HG03432 (cell line): ENCODE results near the gene EGFL6.
"Not testable (repeated sequence)": the region's sequence is repeated elsewhere in the genome, so short reads cannot be mapped to it uniquely, and the experiment has no call there.

ENCODE experiments used
- ATAC-seq: cut with Tn5 transposase; IDR thresholded peaks from one replicate; pipeline ENCODE4 v1.9.1; 2021; ENCODE audit warnings: mild to moderate bottlenecking, moderate library complexity; ENCODE audit not compliant: unreplicated experiment

The EGFL6 gene

GRCh38 chrX:13590914-13591313 is 21.5 kb downstream of the EGFL6 start:
- ATAC-seq = no peak

- ATAC-seq = no peak
These were observed 28.5 kb downstream of the EGFL6 start for GRCh38 chrX:13597874-13598273.

GRCh38 chrX:13598877-13599276 is 29.5 kb downstream of the EGFL6 start:
- no peak for ATAC-seq

- ATAC-seq = no peak
These were observed 30.1 kb downstream of the EGFL6 start for GRCh38 chrX:13599491-13599890.

- ATAC-seq = no peak
These were observed 36.2 kb downstream of the EGFL6 start for GRCh38 chrX:13605611-13606010.

GRCh38 chrX:13607331-13607995 is 38.1 kb downstream of the EGFL6 start:
- no peak for ATAC-seq

GRCh38 chrX:13607996-13608365 is 38.6 kb downstream of the EGFL6 start:
- ATAC-seq = no peak

GRCh38 chrX:13614154-13614553 is 44.8 kb downstream of the EGFL6 start:
- ATAC-seq = no peak

GRCh38 chrX:13620207-13620606 is 50.8 kb downstream of the EGFL6 start:
- ATAC-seq = no peak

- ATAC-seq = no peak
These were observed 53.1 kb downstream of the EGFL6 start for GRCh38 chrX:13622401-13622964.

- ATAC-seq = no peak
These were observed 57.9 kb downstream of the EGFL6 start for GRCh38 chrX:13627306-13627705.

GRCh38 chrX:13637224-13637623 is 67.8 kb downstream of the EGFL6 start:
- not testable (repeated sequence) for ATAC-seq

GRCh38 chrX:13638021-13638420 is 68.6 kb downstream of the EGFL6 start:
- no peak for ATAC-seq

GRCh38 chrX:13638826-13639225 is 69.4 kb downstream of the EGFL6 start:
- no peak for ATAC-seq

- not testable (repeated sequence) for ATAC-seq
These were observed 72.3 kb downstream of the EGFL6 start for GRCh38 chrX:13641684-13642083.

- ATAC-seq = no peak
These were observed 76.2 kb downstream of the EGFL6 start for GRCh38 chrX:13645464-13646153.

GRCh38 chrX:13646154-13646549 is 76.8 kb downstream of the EGFL6 start:
- ATAC-seq = no peak

- peak; percentile 54 for ATAC-seq
These were observed 78.4 kb downstream of the EGFL6 start for GRCh38 chrX:13647709-13648212.

- not testable (repeated sequence) for ATAC-seq
These were observed 78.9 kb downstream of the EGFL6 start for GRCh38 chrX:13648336-13648735.

GRCh38 chrX:13649838-13650237 is 80.4 kb downstream of the EGFL6 start:
- no peak for ATAC-seq

- ATAC-seq = no peak
These were observed 80.9 kb downstream of the EGFL6 start for GRCh38 chrX:13650318-13650717.

- no peak for ATAC-seq
These were observed 81.7 kb downstream of the EGFL6 start for GRCh38 chrX:13651150-13651549.
